ENCODE data around the gene ALAS1.

ALAS1 gene

DNA sequence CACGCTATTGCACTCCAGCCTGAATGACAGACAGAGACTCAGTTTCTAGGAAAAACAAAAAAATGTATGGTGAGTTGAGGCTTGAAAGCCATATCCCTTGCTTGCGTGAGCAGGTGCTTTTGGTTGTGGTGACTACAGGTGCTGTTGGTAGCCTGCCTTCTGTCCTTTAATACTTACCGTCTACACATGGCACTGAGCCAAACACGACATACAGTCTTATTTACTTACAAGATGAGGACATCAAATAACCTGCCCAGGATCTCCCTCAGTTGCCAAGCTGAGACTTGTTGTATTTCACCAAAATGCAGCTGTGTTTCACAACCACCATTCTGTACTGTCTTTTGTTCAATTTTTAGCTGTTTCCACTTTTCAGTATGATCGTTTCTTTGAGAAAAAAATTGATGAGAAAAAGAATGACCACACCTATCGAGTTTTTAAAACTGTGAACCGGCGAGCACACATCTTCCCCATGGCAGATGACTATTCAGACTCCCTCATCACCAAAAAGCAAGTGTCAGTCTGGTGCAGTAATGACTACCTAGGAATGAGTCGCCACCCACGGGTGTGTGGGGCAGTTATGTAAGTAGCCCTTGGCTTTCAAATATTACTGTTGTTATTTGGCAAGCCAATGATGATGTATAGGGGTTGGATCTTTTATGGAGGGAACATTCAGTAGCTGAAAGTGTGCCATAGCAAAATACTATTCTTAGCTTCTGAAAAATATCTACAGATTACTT lies 6.5 kb downstream of the ALAS1 start:
- Mint-ChIP-seq H3K4me1 (peaks cover 28% of the 10 kb centered on the region), H3K36me3 (peaks cover 31% of the 10 kb centered on the region), H3K9me3 (no peaks in the 10 kb centered on the region), H3K27me3 (no peaks in the 10 kb centered on the region), H3K4me3 (no peak overlapping the region), H3K27ac (no peak overlapping the region)

DNA sequence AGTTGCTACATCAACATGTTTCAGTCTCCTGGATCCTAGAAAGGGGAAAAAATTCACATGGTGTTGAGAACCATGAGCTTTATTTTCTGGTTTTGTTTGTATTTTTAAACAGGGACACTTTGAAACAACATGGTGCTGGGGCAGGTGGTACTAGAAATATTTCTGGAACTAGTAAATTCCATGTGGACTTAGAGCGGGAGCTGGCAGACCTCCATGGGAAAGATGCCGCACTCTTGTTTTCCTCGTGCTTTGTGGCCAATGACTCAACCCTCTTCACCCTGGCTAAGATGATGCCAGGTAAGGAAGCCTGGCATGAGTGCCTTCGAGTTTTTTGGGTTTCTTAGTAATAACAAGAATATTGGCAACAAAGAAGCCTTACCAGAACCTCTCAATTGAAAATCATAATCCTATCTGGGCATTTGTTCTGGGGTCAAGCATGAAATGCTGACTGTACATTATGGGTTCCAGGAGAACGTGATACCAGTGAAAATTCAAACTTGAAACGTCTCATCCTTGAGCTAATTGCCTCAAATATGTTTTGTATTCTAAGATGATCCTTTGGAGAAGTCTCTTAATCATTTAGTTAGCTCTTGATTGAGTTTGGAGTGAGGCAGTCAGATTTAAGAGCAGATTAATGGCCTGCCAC lies 7.9 kb downstream of the ALAS1 start:
- Mint-ChIP-seq H3K36me3 (peaks cover 31% of the 10 kb centered on the region), H3K27me3 (no peaks in the 10 kb centered on the region), H3K27ac (no peak overlapping the region)

GRCh38 chr3:52208556-52208955 lies 10.6 kb downstream of the ALAS1 start:
- Mint-ChIP-seq H3K27ac (peak overlapping the region; percentile 35), H3K9me3 (no peaks in the 10 kb centered on the region), H3K4me3 (no peak overlapping the region), H3K27me3 (no peaks in the 10 kb centered on the region), H3K4me1 (no peaks in the 10 kb centered on the region), H3K36me3 (peaks cover 20% of the 10 kb centered on the region)

More for the DNA sequence above, 7.9 kb downstream of the ALAS1 start:
- Mint-ChIP-seq H3K4me3 (no peak overlapping the region), H3K4me1 (peaks cover 19% of the 10 kb centered on the region), H3K9me3 (no peaks in the 10 kb centered on the region)

GRCh38 chr3:52210037-52210436 lies 12.1 kb downstream of the ALAS1 start:
- Mint-ChIP-seq H3K4me3 (no peak overlapping the region), H3K9me3 (no peaks in the 10 kb centered on the region), H3K36me3 (peaks cover 13% of the 10 kb centered on the region), H3K4me1 (no peaks in the 10 kb centered on the region), H3K27me3 (no peaks in the 10 kb centered on the region), H3K27ac (no peak overlapping the region)

- H3K4me1 Mint-ChIP-seq, result peaks cover 3% of the 10 kb centered on the region
- H3K9me3 Mint-ChIP-seq, result no peaks in the 10 kb centered on the region
- peaks cover 15% of the 10 kb centered on the region for H3K36me3 Mint-ChIP-seq
- H3K27ac Mint-ChIP-seq, result no peak overlapping the region
- no peaks in the 10 kb centered on the region for H3K27me3 Mint-ChIP-seq
- no peak overlapping the region for H3K4me3 Mint-ChIP-seq
Measured at GRCh38 chr3:52210550-52211046, 12.6 kb downstream of the ALAS1 start.

DNA sequence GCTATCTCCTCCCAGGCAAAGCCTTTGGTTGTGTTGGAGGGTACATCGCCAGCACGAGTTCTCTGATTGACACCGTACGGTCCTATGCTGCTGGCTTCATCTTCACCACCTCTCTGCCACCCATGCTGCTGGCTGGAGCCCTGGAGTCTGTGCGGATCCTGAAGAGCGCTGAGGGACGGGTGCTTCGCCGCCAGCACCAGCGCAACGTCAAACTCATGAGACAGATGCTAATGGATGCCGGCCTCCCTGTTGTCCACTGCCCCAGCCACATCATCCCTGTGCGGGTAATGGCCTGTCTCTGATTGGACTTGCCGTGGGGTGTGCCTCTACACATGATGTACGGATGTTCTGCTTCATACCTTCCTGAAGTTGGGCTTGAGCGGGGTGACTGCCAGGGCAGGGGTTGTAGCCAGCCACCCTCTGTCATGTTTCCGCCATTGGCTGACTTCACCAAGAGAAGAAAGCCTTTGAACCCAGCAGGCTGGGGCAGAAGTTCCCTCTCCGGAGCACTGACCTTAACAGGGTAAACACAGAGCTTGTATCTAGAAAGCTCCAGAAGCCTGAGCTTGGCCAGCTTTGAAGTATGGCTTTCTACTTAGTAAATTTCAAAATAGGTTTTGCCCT lies 13.4 kb downstream of the ALAS1 start:
- Mint-ChIP-seq H3K27ac (no peak overlapping the region), H3K4me3 (no peak overlapping the region), H3K9me3 (no peaks in the 10 kb centered on the region), H3K36me3 (peaks cover 13% of the 10 kb centered on the region), H3K4me1 (peaks cover 6% of the 10 kb centered on the region), H3K27me3 (no peaks in the 10 kb centered on the region)

DNA sequence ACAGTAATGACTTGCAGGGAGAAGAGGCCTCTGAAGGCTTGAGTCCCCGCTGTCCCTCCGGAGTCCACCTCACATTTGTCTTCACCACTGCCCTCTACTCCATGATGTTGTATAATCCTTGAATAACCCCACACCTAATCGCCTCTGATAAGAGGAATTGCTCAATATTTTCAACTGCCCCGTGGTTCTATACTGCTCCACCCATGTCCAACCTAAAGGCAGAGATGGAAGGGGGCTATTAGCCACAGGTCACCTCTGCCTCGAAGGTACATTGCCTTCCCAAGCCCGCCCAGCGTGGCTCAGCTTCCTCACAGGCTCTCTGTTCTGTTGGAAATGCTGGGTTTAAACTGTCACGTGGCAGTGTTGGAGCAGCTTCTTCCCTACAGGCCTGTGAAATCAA lies 15.0 kb downstream of the ALAS1 start:
- H3K4me3 Mint-ChIP-seq, result no peak overlapping the region
- no peaks in the 10 kb centered on the region for H3K9me3 Mint-ChIP-seq
- H3K27ac Mint-ChIP-seq, result no peak overlapping the region
- H3K36me3 Mint-ChIP-seq, result peaks cover 7% of the 10 kb centered on the region
- H3K27me3 Mint-ChIP-seq, result no peaks in the 10 kb centered on the region
- peaks cover 23% of the 10 kb centered on the region for H3K4me1 Mint-ChIP-seq

DNA sequence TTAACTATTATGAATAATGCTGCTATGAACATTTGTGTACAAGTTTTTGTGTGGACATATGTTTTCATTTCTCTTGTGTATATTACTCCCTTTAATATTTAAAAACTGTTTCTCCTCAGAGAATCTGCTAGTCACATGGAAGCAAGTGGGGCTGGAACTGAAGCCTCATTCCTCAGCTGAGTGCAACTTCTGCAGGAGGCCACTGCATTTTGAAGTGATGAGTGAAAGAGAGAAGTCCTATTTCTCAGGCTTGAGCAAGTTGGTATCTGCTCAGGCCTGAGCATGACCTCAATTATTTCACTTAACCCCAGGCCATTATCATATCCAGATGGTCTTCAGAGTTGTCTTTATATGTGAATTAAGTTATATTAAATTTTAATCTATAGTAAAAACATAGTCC lies 15.9 kb downstream of the ALAS1 start:
- H3K4me3 Mint-ChIP-seq, result no peak overlapping the region
- H3K9me3 Mint-ChIP-seq, result no peaks in the 10 kb centered on the region
- peaks cover 32% of the 10 kb centered on the region for H3K4me1 Mint-ChIP-seq
- H3K27me3 Mint-ChIP-seq, result no peaks in the 10 kb centered on the region
- no peak overlapping the region for H3K27ac Mint-ChIP-seq
- H3K36me3 Mint-ChIP-seq, result peaks cover 5% of the 10 kb centered on the region

GRCh38 chr3:52215351-52215750 lies 17.4 kb downstream of the ALAS1 start:
- peak overlapping the region; percentile 37 for H3K27ac Mint-ChIP-seq
- peaks cover 2% of the 10 kb centered on the region for H3K36me3 Mint-ChIP-seq
- H3K4me3 Mint-ChIP-seq, result no peak overlapping the region
- H3K27me3 Mint-ChIP-seq, result no peaks in the 10 kb centered on the region
- H3K9me3 Mint-ChIP-seq, result no peaks in the 10 kb centered on the region
- H3K4me1 Mint-ChIP-seq, result peaks cover 42% of the 10 kb centered on the region

GRCh38 chr3:52216585-52217408 lies 18.8 kb downstream of the ALAS1 start:
- Mint-ChIP-seq H3K4me1 (peaks cover 49% of the 10 kb centered on the region), H3K4me3 (peak overlapping the region; percentile 53)

GRCh38 chr3:52217409-52217805 lies 19.4 kb downstream of the ALAS1 start:
- H3K4me1 Mint-ChIP-seq, result peaks cover 55% of the 10 kb centered on the region
- H3K36me3 Mint-ChIP-seq, result peaks cover 2% of the 10 kb centered on the region
- H3K27me3 Mint-ChIP-seq, result no peaks in the 10 kb centered on the region
- H3K4me3 Mint-ChIP-seq, result peak overlapping the region; percentile 53
- peak overlapping the region; percentile 62 for H3K27ac Mint-ChIP-seq
- H3K9me3 Mint-ChIP-seq, result no peaks in the 10 kb centered on the region

More at GRCh38 chr3:52216585-52217408, 18.8 kb downstream of the ALAS1 start:
- Mint-ChIP-seq H3K27ac (peak overlapping the region; percentile 75), H3K36me3 (peaks cover 2% of the 10 kb centered on the region), H3K9me3 (no peaks in the 10 kb centered on the region), H3K27me3 (no peaks in the 10 kb centered on the region)

GRCh38 chr3:52218026-52218425 lies 20.1 kb downstream of the ALAS1 start:
- H3K4me3 Mint-ChIP-seq, result peak overlapping the region; percentile 53

DNA sequence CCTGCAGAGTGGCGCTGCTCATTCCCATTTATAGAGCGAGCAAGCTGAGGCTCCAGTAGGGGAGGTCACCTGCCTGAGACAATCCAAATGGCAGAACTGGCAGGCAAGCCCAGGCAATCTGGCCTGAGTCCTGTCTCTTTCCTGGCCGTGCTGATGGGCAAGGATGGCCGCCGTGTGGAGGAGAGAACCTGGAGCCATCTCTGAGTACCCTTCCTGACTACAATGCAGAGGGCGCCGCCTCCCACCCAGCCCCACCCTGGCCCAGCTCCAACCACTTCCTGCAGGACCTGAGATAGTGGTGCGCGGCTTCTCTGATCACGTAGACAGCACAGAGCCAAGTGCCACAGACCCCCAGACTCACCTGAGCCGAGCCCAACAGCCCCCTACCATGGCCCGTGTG lies 20.5 kb downstream of the ALAS1 start:
- Mint-ChIP-seq H3K4me1 (peaks cover 66% of the 10 kb centered on the region), H3K27ac (peak overlapping the region; percentile 17), H3K9me3 (no peaks in the 10 kb centered on the region), H3K4me3 (peak overlapping the region; percentile 53), H3K27me3 (no peaks in the 10 kb centered on the region), H3K36me3 (peaks cover 2% of the 10 kb centered on the region)

More at GRCh38 chr3:52218026-52218425, 20.1 kb downstream of the ALAS1 start:
- H3K9me3 Mint-ChIP-seq, result no peaks in the 10 kb centered on the region
- no peaks in the 10 kb centered on the region for H3K27me3 Mint-ChIP-seq
- H3K27ac Mint-ChIP-seq, result peak overlapping the region; percentile 17
- H3K36me3 Mint-ChIP-seq, result peaks cover 2% of the 10 kb centered on the region
- H3K4me1 Mint-ChIP-seq, result peaks cover 61% of the 10 kb centered on the region

DNA sequence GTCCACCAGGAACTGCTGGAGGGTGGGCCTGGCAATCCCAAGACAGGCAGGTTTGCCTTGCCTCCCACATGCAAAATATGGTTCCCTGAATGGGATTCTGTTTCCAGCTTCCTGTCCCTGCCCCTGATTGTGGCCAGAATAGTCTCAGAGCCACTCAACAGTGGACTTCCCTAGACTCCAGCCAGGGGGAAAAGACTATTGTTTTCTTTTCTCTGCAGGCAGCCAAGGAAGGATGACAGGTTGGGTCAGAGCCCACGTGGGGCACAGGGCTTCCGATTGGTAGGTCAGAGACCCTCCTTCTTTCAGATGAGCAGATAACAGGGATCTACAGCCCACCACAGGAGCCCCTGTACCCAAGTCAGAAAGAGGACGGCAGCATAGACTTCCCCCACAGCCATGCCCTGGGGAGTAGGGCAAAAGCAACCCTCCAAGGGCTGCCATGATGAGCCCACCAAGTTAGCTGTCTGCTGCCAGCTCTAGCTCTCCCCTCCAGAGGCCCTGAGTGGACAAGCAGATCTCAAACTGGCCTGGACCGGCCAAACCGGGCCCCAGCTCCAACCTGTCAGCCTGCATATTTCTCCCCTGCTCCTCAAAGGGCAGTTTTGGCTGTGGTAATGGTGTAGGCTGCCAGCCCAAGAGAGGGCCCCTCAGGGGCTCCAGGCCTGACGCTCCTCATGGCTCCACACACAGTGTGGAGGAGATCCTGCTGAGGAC lies 21.1 kb downstream of the ALAS1 start:
- Mint-ChIP-seq H3K27ac (no peak overlapping the region), H3K9me3 (no peaks in the 10 kb centered on the region), H3K4me1 (peaks cover 72% of the 10 kb centered on the region), H3K36me3 (peaks cover 2% of the 10 kb centered on the region), H3K27me3 (no peaks in the 10 kb centered on the region), H3K4me3 (no peak overlapping the region)
